AG08395 (cell line): Measurements from ENCODE around the gene FAM181A.

ENCODE experiments used
- DNase-seq: peaks from one replicate; pipeline ENCODE4 v3.0.0; 2012; ENCODE audit warnings: mixed read lengths, low spot score

The FAM181A gene

DNA sequence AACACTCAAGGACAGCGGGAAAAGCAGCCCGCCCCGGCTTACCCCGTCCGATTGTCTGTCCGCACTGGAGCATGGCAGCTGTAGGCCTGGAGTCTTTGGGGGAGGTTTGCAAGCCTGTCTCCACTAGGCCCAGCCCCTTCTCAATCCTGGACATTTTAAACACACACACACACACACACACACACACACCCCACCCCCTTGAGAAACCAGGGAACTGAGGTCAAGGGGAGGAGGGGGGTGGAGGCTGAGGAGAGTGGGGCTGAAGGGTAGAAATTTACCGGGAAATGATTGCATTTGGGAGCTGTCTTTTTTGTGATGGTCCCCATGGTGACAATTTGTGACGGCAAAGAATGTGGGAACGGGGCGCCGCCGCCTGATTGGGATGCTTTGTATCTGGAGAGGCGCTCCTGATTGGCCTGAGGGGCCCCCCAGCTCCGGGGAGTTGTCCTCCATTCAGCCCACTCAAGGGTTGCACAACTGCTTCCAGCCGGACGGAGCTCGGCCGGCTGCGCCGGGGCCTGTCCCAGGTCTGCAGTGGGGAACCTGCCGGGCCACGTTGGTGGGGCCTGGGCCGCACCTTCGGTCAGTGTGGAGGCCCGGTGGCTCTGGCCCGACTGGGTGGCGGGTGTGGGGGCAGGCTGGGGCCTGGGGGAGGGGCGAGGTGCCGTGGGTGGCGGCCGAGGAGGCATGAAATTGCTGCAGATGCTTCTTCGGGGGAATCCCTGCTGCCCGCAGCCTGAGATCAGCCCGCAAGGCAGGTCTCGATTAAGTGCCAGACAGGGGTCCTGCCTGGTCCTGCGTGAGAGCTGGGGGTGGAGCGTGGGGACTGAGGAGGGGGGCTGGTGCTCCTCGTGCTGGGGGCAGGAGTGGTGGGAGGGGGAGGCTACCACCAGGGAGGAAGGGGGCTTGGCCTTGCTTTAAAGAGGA lies at the start of gene FAM181A:
Gene FAM181A, plus strand, starts transcription at position 472 of the 927 bp plus-strand sequence. CDS start 942 bp downstream, outside the sequence.
- no peak for DNase-seq

DNA sequence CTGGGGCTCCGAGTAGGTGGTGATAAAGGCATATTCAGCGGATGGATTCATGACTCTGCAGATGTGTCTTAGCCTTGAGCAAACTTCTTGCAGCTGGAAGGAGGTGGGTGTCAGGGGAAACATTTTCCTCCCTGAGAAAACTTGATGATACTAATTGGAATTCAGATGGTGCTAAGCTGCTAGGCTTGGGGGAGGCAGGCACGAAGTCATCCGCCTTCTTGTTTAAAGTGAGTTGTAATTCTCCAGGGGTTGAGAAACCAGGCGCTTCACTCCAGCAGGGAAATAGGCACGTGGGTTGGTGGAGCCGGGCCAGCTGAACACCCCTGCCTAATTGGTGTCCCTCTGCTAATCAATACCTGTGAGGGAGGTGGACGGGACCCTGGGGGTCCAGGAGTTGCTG lies 48.9 kb upstream of the FAM181A start:
- no peak for DNase-seq

DNA sequence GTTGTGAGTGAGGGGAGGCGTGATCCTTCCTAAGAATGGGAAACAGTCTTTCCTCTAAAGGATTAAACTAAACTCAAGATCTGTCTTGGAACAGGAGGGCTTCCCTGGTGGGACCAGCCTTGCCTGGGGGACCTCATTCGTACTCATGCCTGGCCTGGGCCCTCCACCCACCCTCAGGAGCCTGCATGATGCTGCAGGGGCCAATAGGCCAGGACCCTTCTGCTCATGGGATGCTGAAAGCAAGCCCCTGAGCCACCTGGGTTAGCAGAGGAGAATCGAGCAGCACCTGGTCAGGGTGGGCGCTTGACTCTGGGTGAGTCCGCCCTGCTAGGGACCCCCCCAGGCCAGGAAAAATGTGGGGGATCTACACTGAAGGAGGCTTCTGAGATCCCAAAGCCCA lies 48.3 kb upstream of the FAM181A start:
- no peak for DNase-seq

DNA sequence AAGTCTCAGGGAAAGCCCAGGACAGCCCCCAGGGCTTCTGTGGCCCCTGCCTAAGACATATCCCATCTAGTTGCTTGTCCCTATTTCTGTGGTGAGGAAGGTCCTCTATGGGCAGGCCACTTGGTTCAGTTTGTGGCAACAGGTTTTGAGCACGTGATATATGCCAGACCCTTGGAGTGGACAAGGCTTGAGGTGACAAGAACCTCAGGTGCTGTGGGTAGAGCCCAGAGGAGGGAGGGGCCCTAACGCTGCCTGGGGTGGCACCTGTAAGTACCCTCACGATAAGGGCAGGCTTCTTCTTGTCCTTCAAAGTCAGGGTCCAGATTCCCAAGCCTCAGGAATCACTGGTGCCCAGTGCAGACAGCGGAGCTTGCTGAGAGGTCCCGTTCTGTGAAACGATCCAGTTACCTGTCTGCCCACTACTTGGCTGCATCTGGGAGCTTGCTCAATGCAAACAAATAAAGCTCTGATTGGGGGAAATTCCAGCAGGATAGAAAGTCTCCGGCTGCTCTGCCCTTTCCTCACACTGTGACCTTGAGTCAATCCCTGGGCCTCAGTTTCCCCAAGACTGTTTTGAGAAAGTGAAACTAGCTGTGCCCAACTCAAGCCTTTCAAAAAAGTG lies 47.7 kb upstream of the FAM181A start:
- no peak for DNase-seq

DNA sequence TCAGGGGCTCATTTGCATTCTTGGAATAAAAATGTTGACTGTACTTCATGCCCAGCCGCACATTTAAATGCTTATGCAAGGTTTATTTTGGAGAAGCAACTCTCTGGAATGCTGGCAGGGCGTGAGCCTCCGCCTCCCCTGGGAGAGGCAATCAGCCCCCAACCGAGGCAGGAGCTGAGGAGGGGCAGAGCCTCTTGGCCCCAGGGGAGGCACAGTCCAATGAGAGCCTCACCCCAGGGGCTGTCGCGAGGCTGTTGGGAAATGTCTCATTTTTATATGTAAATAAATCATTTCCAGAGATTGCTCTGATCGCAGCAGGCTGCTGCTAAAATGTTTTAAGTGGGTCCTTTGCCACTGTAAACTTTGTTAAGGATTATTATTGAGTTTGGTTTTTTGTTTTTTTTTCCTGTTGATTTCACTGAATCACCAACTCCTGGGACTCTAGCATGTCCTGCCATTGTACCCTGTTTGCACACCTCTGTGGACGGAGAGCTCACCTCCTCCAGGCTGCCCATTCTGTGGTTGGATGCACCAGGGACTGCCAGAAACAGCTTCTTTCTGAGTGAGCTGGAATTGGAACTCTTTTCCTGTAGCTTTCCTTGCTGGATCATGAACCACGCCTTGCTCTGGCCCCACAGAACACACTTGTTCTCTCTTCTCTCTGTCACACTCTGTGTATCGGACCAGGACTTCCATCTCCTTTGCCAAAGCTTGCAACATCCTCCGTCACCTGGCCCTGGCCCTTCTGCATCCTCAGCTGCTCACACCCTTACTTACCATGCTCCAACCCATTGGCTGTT lies 46.9 kb upstream of the FAM181A start:
- DNase-seq = no peak

DNA sequence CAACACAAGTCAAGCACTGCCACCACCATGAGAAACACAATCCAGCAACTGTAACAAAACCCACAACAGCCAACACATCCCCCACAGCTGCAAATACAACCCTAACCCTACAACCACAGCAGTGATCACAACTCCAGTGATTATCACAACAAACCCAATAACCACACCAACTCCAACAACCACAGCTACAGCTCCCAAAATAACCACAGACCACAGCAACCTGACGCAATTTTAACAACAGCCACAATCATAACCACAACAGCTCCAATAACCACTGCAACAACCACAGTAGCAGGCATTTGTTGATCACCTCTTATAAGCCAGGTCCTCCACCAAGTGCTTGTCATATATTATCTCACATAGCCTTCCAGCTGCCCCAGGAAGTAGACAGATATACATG lies 42.2 kb upstream of the FAM181A start:
- DNase-seq = no peak

DNA sequence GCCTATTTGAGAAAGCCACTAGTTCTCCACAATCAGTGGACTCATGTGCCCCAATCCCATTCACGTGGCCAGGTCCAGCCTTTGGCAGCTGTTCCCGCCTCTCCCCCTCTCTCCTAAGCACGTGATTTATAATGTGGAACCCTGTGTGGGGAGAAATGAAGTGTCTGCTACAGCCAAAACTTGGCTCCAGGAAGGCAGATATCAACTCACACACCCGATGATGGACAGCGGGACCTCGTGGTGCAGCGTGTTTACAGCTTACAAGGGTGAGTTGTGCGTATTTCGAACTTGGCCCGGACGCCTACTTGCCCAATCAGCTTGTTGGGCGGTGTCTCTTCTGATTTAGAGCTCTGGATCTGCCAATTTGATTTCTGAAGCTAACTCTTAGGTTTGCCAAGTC lies 38.1 kb upstream of the FAM181A start:
- DNase-seq = no peak

DNA sequence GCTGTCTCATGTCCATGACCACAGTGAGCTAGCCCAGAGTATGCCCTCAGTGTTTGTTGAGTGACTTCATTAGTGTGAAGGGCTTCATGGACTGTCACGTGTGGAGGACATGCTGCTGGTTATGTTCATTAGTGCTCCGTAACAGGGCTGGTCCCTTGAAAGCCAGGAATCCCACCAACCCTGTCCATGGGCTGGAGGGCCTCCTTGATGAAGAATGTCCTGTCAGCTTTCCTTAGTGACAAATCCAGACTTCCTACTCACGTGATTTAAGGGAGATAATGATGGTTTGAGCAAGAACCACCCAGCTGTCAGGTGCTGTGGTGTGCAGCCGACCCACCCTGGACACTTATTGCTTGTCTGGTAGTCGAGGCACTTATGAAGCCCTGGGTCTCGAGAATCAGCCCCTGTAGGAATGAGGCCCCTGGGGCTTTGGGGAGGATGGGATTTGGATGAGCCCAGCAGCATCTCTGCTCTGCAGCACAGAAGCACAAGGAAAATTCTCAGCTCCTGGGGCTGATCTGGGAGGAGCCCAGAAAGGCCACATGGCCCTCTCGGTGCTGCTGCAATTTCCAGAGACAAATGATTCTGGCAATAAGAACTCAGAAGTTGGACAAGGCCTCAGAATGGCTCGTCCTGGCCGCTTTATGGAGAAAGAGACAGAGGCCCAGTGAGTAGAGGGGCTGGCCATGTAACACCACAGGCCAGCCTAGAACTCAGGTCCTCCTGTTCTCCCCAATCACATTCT lies 37.2 kb upstream of the FAM181A start:
- DNase-seq = no peak

DNA sequence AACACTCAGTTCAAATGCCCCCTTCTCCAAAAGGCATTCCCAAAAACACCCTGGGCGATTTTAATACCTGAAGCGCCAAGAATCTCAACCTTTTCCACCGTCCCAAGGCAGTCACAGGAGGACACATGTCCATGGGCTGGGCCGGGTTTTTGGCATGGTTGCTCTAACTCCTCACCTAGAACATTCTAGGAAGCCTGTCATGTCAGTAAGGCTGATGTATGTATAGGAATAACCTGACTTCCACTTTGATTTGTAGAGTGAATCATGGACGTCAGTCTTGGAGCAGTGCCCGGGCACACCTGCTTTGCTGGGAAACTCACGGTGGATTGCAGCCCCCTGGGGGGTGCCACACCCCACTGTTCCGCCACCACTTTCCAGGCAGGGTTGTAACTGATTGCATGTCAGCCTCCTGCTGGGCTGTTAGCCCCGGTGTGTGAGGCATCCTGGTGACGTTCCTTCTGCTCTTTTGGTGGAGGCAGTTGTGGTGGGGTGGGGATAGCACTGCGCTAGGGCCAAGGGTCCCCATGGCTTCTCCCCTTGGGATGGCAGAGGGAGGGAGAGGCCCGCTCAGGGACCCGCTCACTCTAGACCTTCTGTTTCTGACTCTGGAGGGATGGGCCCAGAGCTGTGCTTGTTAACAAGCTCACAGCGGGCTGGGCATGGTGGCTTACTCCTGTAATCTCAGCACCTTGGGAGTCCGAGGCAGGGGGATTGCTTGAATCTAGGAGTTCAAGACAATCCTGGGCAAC lies 35.2 kb upstream of the FAM181A start:
- DNase-seq = no peak

DNA sequence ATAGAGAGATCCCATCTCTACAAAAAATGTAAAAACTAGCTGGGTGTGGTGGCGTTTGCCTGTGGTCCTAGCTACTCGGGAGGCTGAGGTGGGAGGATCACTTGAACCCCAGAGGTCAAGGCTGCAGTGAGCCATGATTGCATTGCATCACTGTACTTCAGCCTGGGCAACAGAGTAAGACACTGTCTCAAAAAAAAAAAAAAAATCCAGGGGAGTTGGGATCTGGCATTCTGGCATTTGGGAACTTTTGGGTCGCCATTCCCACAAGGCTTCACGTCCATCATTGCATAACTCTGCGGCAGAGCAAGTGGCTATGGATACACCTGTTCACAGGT lies 34.7 kb upstream of the FAM181A start:
- DNase-seq = no peak

DNA sequence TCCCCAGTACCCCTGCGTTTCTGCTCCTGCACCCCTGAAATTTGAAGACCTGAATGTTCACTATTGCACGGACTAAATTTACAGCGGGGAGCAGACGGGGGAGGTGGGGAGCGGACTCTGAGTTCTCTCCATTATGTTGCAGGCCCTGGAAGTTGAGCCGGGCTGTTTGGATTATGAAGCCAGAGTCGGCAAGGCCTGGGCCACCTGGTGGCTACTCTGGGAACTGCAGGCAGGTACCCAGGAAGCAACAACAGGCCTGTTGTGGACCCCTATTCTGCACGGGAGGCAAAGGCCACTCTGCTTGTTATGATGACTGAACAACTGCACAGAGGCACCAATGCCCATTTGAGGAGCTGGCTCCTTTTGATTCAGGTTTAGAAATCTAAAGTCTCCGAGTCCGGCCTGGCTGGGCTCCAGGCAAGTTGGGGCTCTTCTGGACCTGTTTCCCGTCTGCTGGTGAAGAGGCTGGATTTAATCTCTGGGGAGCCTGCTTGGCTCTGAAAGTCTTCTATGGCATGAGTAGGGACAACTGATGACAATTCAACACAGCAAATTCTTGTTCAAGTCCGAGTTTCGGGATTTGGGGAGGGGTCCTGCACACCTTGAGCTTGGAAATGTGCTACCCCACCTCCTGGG lies 34.1 kb upstream of the FAM181A start:
- peak; percentile 74 for DNase-seq

DNA sequence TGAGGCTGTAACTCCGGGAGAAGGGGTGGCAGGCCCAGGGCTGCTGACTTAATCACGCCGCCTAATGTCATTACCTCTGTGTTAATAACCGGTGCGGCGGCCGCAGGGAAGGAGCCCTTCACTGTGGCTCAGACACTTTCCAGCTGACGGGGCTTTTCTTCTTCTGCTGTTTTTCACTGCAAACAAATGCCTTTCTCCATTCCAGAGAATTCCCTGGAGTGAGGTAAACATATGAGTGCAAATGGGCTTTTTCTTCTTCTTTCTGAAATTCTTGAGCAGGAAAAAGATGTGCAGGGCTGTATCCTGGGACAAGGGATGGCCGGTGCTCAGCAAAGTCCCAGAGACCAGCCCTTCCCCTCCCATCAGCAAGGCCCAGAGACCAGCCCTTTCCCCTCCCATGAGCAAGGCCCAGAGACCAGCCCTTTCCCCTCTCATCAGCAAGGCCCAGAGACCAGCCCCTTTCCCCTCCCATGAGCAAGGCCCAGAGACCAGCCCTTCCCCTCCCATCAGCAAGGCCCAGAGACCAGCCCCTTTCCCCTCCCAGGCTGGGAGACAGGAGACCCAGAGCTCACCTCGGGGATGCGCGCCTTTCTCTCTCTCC lies 33.4 kb upstream of the FAM181A start:
- DNase-seq = no peak

DNA sequence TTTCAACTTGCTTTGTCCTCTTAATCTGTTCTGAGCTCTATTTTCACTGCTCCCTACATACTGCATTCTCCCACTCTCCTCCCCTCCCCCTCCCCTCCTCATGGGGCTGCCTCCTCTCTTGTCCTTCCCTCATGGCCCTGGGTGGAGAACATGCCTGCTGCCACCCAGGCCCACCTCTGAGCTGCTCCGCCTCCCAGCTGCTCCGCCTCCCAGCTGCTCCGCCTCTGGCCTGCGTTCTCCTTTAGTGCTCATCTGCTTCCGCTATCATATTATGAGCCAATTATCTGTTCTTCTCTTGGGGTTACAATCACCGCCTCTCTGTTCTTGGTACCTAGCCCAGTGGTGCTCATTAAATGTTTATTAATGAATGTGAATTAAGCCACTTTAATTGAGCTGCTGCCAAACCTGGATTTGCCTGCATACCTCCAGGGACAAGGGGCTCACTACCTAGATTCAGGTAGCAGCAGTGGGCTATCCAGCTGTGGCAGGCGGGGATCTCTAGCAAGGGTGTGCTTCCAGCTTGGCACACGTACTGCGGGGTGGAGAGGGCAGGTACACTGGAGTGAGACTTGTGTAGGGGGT lies 32.0 kb upstream of the FAM181A start:
- DNase-seq = no peak

DNA sequence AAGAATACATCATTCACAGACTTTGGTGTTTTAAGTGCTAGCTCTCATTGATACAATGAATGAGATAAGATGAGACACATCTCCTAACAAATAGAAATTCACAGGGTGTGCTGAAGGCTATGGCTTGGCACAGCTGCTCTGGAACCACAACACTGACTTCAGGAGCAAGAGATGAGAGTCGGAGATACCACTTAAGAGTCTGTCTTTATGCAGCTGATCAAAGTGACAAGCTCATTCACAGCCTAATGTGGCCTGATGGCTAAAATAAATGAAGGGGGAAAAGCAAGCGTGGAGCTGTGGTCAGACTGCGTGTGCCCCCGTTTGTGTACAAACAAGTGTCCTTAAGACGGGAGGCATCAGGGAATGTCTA lies 29.7 kb upstream of the FAM181A start:
- DNase-seq = no peak

DNA sequence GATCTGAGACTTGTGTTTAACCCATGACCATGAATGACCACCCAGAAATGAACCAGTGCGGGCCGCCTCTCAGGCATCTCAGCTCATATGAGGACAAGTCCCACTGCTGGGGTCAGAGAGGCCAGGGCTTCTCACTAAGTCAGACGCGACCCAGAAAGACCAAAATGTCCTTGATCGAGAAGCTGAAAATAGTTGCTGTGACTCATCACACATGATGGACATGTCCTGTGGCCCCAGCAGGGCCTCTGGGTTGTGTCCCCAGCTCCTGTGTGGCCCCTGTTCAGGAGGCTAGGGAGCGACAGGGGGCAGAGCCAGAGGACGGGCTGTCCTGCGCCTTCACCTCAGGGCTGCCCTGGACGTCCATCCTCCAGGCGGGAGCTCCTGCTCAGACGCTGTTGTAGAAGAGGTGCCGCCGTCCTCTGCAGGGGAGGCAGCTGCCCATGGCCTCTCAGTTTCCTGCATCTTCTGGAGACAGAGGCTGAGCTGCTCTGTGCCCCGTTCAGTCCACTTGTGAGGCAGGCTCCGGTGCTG lies 29.0 kb upstream of the FAM181A start:
- no peak for DNase-seq

DNA sequence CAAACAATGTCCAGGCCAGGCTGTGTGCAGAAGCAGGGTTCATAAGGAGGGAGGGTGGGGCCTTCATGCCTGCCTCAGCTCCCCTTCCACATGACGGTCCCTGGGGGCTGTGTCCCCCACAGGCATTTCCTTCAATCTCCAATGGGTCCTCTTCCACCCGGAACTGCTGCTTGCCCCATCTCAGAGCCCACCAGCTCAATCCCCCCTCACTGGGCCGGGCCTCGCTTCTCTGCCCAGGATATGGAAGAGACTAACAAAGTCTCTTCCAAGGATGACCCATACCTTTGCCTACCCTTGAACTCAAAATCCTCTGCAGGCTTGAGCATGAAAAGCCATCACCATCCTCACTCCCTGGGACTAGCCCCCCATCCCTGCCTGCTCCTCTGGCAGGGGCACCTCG lies 28.4 kb upstream of the FAM181A start:
- no peak for DNase-seq

DNA sequence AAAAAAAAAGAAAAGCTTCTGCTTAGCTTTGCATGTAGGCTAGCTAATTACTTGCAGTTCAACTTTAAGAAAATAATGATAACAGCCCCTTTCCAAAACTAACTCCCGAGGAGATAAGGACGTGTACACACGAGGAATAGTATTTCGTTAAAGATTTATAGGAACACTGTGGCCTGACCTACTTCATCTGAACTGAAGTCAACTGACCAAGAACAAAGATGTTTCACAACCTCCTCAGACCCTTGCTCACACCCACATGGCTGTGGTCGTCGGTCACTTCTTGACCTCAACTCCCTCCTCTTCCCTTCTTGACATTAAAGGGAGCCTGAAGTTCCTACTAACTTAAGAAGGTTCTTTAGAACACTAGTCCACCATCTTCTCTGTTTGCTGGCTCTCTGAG lies 25.3 kb upstream of the FAM181A start:
- DNase-seq = no peak

DNA sequence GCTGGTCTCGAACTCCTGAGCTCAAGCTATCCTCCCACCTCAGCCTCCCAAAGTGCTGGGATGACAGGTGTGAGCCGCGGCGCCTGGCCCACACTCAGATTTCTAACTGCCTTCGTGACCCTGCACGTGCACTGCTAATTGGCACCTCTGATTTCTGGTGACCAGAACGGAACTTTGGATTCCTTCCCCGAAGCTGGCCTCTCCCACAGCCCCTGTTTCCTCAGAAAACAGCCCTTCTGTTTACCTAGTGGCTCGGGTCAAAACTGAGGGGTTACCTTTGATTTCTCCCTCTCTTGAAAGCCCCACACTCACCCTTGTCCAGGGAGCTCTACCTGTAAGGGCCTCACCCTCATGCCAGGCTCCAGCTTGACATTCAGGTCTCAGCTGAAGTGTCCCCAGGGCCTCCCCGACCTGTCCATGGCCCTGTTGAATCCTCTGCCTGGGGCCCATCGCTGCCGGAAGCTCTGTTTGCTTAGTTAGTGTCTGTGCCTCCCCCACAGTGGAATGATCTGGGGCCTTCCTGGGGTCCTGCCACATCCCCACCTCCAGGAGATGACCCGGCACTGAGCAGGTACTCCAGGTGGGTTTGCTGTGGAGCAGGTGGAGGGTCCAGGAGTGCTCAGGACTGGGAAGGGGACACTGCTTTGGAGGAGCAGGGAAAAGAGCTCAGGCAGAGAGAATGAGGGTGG lies 24.4 kb upstream of the FAM181A start:
- no peak for DNase-seq
